SK-N-SH treated with all-trans-retinoic acid at 6 μM for 48 hours (cell line): ENCODE results near the gene CDC42.

ENCODE experiments used
- ATAC-seq: fragments of 200-7000 bp; cut with Tn5 transposase; 3 replicates; pipeline ENCODE4 v1.9.1; 2020; ENCODE audit warnings: mild to moderate bottlenecking, moderate library complexity
- ARNTL ChIP-seq: fragments of 450-650 bp; formaldehyde crosslinking; IDR thresholded peaks from 2 replicates; pipeline ENCODE4 v1.5.0; 2020; ENCODE audit warnings: low read depth, mild to moderate bottlenecking, moderate library complexity, borderline replicate concordance
- BACH2 ChIP-seq: fragments of 250-450 bp; sonication (Bioruptor Pico); IDR thresholded peaks from 2 replicates; pipeline ENCODE4 v1.9.0; 2021; ENCODE audit warnings: mild to moderate bottlenecking, borderline replicate concordance
- CREB5 ChIP-seq: fragments of 250-450 bp; sonication (Bioruptor Pico); IDR thresholded peaks from 2 replicates; pipeline ENCODE4 v1.5.1; 2020; ENCODE audit warnings: low read depth, mild to moderate bottlenecking, moderate library complexity
- CSDC2 ChIP-seq: fragments of 250-450 bp; sonication (Bioruptor Pico); IDR thresholded peaks from 2 replicates; pipeline ENCODE4 v1.5.0; 2020; ENCODE audit warnings: mild to moderate bottlenecking, moderate library complexity
- ESRRG ChIP-seq: fragments of 250-450 bp; sonication (Bioruptor Pico); IDR thresholded peaks from 2 replicates; pipeline ENCODE4 v1.6.1; 2021; ENCODE audit warnings: mild to moderate bottlenecking
- GLIS3 ChIP-seq: fragments of 250-450 bp; sonication (Bioruptor Pico); IDR thresholded peaks from 2 replicates; pipeline ENCODE4 v1.5.0; 2020; ENCODE audit warnings: mild to moderate bottlenecking, moderate library complexity
- ISL1 ChIP-seq: fragments of 250-450 bp; sonication (Bioruptor Pico); IDR thresholded peaks from 2 replicates; pipeline ENCODE4 v2.1.2; 2022; ENCODE audit warnings: mild to moderate bottlenecking, moderate library complexity
- OSR1 ChIP-seq: fragments of 250-450 bp; sonication (Bioruptor Pico); IDR thresholded peaks from 2 replicates; pipeline ENCODE4 v1.8.0; 2022; ENCODE audit warnings: moderate library complexity, mild to moderate bottlenecking, inconsistent platforms
- POU6F1 ChIP-seq: fragments of 250-450 bp; sonication (Bioruptor Pico); IDR thresholded peaks from 2 replicates; pipeline ENCODE4 v1.8.0; 2021; ENCODE audit warnings: low read depth, mild to moderate bottlenecking, moderate library complexity, borderline replicate concordance
- RARB ChIP-seq: fragments of 250-450 bp; sonication (Bioruptor Pico); IDR thresholded peaks from 2 replicates; pipeline ENCODE4 v1.8.0; 2021; ENCODE audit warnings: mild to moderate bottlenecking, moderate library complexity
- SNAI2 ChIP-seq: fragments of 250-450 bp; sonication (Bioruptor Pico); IDR thresholded peaks from 2 replicates; pipeline ENCODE4 v1.5.0; 2020; ENCODE audit warnings: mild to moderate bottlenecking, moderate library complexity
- TCF4 ChIP-seq: fragments of 250-450 bp; sonication (Bioruptor Pico); IDR thresholded peaks from 2 replicates; pipeline ENCODE4 v1.8.0; 2021; ENCODE audit warnings: mild to moderate bottlenecking, moderate library complexity, borderline replicate concordance
- TOX ChIP-seq: fragments of 250-450 bp; sonication (Bioruptor Pico); IDR thresholded peaks from 2 replicates; pipeline ENCODE4 v1.8.0; 2021; ENCODE audit warnings: mild to moderate bottlenecking, moderate library complexity, borderline replicate concordance
- ZC3H10 ChIP-seq: fragments of 250-450 bp; sonication (Bioruptor Pico); IDR thresholded peaks from 2 replicates; pipeline ENCODE4 v1.5.1; 2021; ENCODE audit warnings: mild to moderate bottlenecking, moderate library complexity
- ZFP3 ChIP-seq: fragments of 250-450 bp; sonication (Bioruptor Pico); IDR thresholded peaks from 2 replicates; pipeline ENCODE4 v1.5.0; 2020; ENCODE audit warnings: mild to moderate bottlenecking, moderate library complexity
- ZFP30 ChIP-seq: fragments of 450-650 bp; formaldehyde crosslinking; IDR thresholded peaks from 2 replicates; pipeline ENCODE4 v1.5.0; 2022; ENCODE audit warnings: mild to moderate bottlenecking, moderate library complexity
- ZNF565 ChIP-seq: fragments of 450-650 bp; formaldehyde crosslinking; conservative IDR thresholded peaks from 2 replicates; pipeline ENCODE4 v1.5.0; 2020; ENCODE audit warnings: low read depth, mild to moderate bottlenecking, moderate library complexity
- ZNF70 ChIP-seq: fragments of 450-650 bp; formaldehyde crosslinking; IDR thresholded peaks from 2 replicates; pipeline ENCODE4 v1.5.0; 2020; ENCODE audit warnings: mild to moderate bottlenecking, moderate library complexity
- TF ChIP-seq, protein P1 (sequence below): fragments of 250-450 bp; sonication (Bioruptor Pico); IDR thresholded peaks from 2 replicates; pipeline ENCODE4 v1.5.1; 2021; ENCODE audit warnings: mild to moderate bottlenecking, moderate library complexity
- TF ChIP-seq, protein P2 (sequence below): fragments of 250-450 bp; sonication (Bioruptor Pico); IDR thresholded peaks from 2 replicates; pipeline ENCODE4 v1.8.0; 2020; ENCODE audit warnings: mild to moderate bottlenecking, moderate library complexity, borderline replicate concordance
- TF ChIP-seq, protein P3 (sequence below): fragments of 250-450 bp; sonication (Bioruptor Pico); IDR thresholded peaks from 2 replicates; pipeline ENCODE4 v1.5.0; 2020; ENCODE audit warnings: mild to moderate bottlenecking, moderate library complexity

Gene CDC42

DNA sequence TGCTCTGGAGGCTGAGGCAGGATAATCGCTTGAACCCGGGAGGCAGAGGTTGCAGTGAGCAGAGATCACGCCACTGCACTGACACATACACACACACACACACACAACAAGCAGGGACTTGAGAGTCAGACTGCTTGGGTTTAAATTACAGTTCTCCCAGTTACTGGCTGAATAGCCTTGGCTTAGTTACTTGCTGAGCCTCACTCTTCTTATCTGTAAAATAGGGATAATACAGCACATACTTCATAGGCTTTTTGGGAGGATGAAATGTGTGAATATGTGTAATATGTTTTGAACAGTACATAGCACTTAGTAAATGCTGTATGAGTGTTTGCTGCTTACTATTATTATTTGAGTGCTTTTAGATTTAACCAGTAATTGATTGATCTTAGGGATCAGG lies 23.8 kb downstream of the CDC42 start:
- TF ChIP-seq OSR1 (CRISPR knock-in tag) (no peak), CREB5 (CRISPR knock-in tag) (no peak)
- ATAC-seq, result no peak

DNA sequence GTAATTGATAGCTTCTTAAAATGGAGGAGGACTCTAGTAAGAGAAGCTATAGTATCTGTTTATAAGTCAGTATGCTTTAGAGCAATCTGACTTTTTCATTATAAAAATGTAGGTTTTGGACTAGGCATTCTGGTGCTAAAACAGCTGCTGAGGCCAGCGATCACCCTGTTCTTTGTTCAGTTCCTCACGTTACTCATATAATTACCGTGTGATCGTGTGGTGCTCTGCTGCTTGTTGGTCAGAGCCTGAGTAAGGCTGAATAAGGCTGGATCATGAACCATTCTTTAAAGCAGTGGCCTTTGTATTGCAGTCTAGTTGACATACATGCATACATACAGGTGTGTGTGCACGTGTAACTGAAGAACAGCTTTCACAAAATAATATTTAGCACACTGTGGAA lies 25.2 kb downstream of the CDC42 start:
- TF ChIP-seq, protein P1, sequence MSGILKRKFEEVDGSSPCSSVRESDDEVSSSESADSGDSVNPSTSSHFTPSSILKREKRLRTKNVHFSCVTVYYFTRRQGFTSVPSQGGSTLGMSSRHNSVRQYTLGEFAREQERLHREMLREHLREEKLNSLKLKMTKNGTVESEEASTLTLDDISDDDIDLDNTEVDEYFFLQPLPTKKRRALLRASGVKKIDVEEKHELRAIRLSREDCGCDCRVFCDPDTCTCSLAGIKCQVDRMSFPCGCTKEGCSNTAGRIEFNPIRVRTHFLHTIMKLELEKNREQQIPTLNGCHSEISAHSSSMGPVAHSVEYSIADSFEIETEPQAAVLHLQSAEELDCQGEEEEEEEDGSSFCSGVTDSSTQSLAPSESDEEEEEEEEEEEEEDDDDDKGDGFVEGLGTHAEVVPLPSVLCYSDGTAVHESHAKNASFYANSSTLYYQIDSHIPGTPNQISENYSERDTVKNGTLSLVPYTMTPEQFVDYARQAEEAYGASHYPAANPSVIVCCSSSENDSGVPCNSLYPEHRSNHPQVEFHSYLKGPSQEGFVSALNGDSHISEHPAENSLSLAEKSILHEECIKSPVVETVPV (CRISPR knock-in tag), result no peak
- no peak for TF ChIP-seq SNAI2 (CRISPR knock-in tag)
- TF ChIP-seq ZFP3 (CRISPR knock-in tag), result no peak
- no peak for TF ChIP-seq CREB5 (CRISPR knock-in tag)
- TF ChIP-seq ZNF70 (CRISPR knock-in tag), result no peak
- no peak for TF ChIP-seq GLIS3 (CRISPR knock-in tag)
- TF ChIP-seq ISL1 (CRISPR knock-in tag), result no peak
- no peak for TF ChIP-seq POU6F1
- TF ChIP-seq TCF4 (CRISPR knock-in tag), result no peak
- no peak for TF ChIP-seq ARNTL (CRISPR knock-in tag)
- no peak for TF ChIP-seq RARB (CRISPR knock-in tag)
- no peak for TF ChIP-seq BACH2 (CRISPR knock-in tag)
- no peak for TF ChIP-seq ESRRG (CRISPR knock-in tag)
- no peak for ATAC-seq

DNA sequence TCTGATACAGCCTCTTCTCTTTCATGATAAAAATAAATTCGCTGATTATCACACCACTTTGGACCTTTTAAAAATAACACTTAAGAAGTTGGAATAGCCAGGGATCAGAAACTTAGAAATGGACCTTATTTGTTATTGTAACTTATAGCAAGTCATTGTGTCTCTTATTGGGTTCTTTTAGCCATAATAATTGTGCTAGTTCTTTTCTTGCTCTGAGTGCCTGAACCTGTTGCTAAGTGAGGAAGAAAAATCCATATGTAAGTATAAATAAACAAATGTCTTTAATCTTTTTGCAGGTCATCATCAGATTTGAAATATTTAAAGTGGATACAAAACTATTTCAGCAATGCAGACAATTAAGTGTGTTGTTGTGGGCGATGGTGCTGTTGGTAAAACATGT lies 25.6 kb downstream of the CDC42 start:
- no peak for ATAC-seq

More for the DNA sequence above, 25.6 kb downstream of the CDC42 start:
- TF ChIP-seq ZC3H10 (no peak), BACH2 (CRISPR knock-in tag) (no peak), RARB (CRISPR knock-in tag) (no peak), CSDC2 (no peak), ISL1 (CRISPR knock-in tag) (no peak), TOX (CRISPR knock-in tag) (no peak), SNAI2 (CRISPR knock-in tag) (no peak), POU6F1 (no peak), ARNTL (CRISPR knock-in tag) (no peak), TCF4 (CRISPR knock-in tag) (no peak), ZNF70 (CRISPR knock-in tag) (no peak), GLIS3 (CRISPR knock-in tag) (no peak), ZFP30 (no peak), ZNF565 (no peak), ZFP3 (CRISPR knock-in tag) (no peak), OSR1 (CRISPR knock-in tag) (no peak)
- TF ChIP-seq, protein P2, sequence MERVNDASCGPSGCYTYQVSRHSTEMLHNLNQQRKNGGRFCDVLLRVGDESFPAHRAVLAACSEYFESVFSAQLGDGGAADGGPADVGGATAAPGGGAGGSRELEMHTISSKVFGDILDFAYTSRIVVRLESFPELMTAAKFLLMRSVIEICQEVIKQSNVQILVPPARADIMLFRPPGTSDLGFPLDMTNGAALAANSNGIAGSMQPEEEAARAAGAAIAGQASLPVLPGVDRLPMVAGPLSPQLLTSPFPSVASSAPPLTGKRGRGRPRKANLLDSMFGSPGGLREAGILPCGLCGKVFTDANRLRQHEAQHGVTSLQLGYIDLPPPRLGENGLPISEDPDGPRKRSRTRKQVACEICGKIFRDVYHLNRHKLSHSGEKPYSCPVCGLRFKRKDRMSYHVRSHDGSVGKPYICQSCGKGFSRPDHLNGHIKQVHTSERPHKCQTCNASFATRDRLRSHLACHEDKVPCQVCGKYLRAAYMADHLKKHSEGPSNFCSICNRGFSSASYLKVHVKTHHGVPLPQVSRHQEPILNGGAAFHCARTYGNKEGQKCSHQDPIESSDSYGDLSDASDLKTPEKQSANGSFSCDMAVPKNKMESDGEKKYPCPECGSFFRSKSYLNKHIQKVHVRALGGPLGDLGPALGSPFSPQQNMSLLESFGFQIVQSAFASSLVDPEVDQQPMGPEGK (CRISPR knock-in tag), result no peak
- TF ChIP-seq, protein P3, sequence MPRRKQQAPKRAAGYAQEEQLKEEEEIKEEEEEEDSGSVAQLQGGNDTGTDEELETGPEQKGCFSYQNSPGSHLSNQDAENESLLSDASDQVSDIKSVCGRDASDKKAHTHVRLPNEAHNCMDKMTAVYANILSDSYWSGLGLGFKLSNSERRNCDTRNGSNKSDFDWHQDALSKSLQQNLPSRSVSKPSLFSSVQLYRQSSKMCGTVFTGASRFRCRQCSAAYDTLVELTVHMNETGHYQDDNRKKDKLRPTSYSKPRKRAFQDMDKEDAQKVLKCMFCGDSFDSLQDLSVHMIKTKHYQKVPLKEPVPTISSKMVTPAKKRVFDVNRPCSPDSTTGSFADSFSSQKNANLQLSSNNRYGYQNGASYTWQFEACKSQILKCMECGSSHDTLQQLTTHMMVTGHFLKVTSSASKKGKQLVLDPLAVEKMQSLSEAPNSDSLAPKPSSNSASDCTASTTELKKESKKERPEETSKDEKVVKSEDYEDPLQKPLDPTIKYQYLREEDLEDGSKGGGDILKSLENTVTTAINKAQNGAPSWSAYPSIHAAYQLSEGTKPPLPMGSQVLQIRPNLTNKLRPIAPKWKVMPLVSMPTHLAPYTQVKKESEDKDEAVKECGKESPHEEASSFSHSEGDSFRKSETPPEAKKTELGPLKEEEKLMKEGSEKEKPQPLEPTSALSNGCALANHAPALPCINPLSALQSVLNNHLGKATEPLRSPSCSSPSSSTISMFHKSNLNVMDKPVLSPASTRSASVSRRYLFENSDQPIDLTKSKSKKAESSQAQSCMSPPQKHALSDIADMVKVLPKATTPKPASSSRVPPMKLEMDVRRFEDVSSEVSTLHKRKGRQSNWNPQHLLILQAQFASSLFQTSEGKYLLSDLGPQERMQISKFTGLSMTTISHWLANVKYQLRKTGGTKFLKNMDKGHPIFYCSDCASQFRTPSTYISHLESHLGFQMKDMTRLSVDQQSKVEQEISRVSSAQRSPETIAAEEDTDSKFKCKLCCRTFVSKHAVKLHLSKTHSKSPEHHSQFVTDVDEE, result no peak
- TF ChIP-seq, protein P1 (CRISPR knock-in tag), result no peak
